Hair follicular keratinocyte (primary cell): ENCODE data around the gene RBSN. TPM values are rescaled to one million over a fixed set of nuclear protein-coding genes. Genes with fewer than 3 reads are reported as not detected.

Experiments
- total RNA-seq: library from RNA; depleted of rRNA; stranded (reverse); fragments of >200 nt; gene quantifications from 2 replicates; pipeline ENCODE4 v1.2.3, GENCODE V29; 2015

RBSN gene
- 14.4 and 14.8 TPM in 2 replicates for total RNA-seq

GRCh38 chr3:15098503-15099363 is at the start of gene RBSN:
TSS of gene RBSN (minus strand) at chr3:15099148. CDS start at chr3:15096120, 3,028 bp downstream.

GRCh38 chr3:15064835-15065549 is 34.0 kb downstream of the RBSN start, which contains the start of gene MRPS25:
TSS of gene MRPS25 (minus strand) at chr3:15065315. CDS start at chr3:15065194, 121 bp downstream.

Other genes starting within 250 kb of the RBSN start
- gene NR2C2, start 151.6 kb downstream of the RBSN start, total RNA-seq: 8.9 and 13.3 TPM in 2 replicates
- 44.7 and 64.8 TPM in 2 replicates for gene MRPS25, start 33.8 kb downstream of the RBSN start, total RNA-seq
- gene CAPN7, start 107.1 kb upstream of the RBSN start, total RNA-seq: 17.1 and 24.0 TPM in 2 replicates
- gene SH3BP5, start 233.4 kb upstream of the RBSN start, total RNA-seq: 8.8 and 13.9 TPM in 2 replicates